Measurements from ENCODE around the gene REPS2.
"Not testable (repeated sequence)": the region's sequence is repeated elsewhere in the genome, so short reads cannot be mapped to it uniquely, and the experiment has no call there.

- not testable (repeated sequence) for TF ChIP-seq TARDBP (IDR thresholded peaks at IDR 0.05); FOXK2 (IDR thresholded peaks at IDR 0.05); ARNT (IDR thresholded peaks at IDR 0.05); HDGF (IDR thresholded peaks at IDR 0.05; ENCODE audit: borderline replicate concordance); FOXM1 (IDR thresholded peaks at IDR 0.05; ENCODE audit: borderline replicate concordance); PKNOX1 (IDR thresholded peaks at IDR 0.05); BHLHE40 (IDR thresholded peaks at IDR 0.05; ENCODE audit: borderline replicate concordance); SUZ12 (IDR thresholded peaks at IDR 0.05); FOXA1 (IDR thresholded peaks at IDR 0.05); ZNF384 (IDR thresholded peaks at IDR 0.05); NFRKB (IDR thresholded peaks at IDR 0.05)
Measured at GRCh38 chrX:16968753-16969152, 22.3 kb downstream of the REPS2 start.
